IPS DF 6.9 (cell line): ENCODE results near the gene LDHAL6A.

ENCODE experiments used
- DNase-seq: peaks from one replicate; pipeline ENCODE4 v3.0.0-alpha.2; 2013; ENCODE audit warnings: low read depth, low spot score
- H3K27ac ChIP-seq: one replicate; pipeline ENCODE4 v1.5.1; 2013; ENCODE audit warnings: low read length, control low read depth
- H3K27me3 ChIP-seq: 2 replicates; pipeline ENCODE4 v1.6.1; 2013; ENCODE audit warnings: mild to moderate bottlenecking, low read length; ENCODE audit not compliant: control insufficient read depth, insufficient read depth
- H3K36me3 ChIP-seq: 2 replicates; pipeline ENCODE4 v1.6.1; 2013; ENCODE audit warnings: low read length; ENCODE audit not compliant: control insufficient read depth, insufficient read depth
- H3K4me1 ChIP-seq: 2 replicates; pipeline ENCODE4 v1.6.1; 2013; ENCODE audit warnings: low read length; ENCODE audit not compliant: control insufficient read depth, insufficient read depth
- H3K4me3 ChIP-seq: 2 replicates; pipeline ENCODE4 v1.5.1; 2013; ENCODE audit warnings: mild to moderate bottlenecking, low read length
- H3K9me3 ChIP-seq: 2 replicates; pipeline ENCODE4 v1.6.1; 2013; ENCODE audit warnings: low read length, inconsistent platforms; ENCODE audit not compliant: control insufficient read depth, insufficient read depth
- WGBS: extraction: QIAGEN DNeasy Blood & Tissue Kit; methylation state at CpG from one replicate; pipeline ENCODE4 v1.1.7; 2013; ENCODE audit warnings: mixed read lengths, missing lambda C conversion rate; ENCODE audit not compliant: insufficient read length, insufficient coverage; 5-methylcytosine and 5-hydroxymethylcytosine counted together

The LDHAL6A gene

DNA sequence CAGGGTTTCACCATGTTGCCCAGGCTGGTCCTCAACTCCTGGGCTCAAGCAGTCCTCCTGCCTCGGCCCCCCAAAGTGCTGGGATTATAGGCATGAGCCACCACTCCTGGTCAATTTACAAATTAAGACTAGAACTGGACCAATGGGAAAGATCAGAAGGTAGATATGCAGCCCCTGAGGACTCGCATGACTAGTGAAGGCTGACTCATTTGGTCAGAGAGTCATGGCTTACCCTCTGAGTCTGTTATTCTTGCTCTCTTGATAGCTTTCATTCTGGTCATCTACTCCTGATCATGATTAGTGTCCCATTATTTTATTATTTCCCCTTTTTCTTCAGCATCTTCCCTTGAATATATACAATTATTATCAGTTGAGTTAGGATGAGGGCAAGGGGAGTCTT, 2.7 kb upstream of the LDHAL6A start:
- DNase-seq = no peak
- Histone ChIP-seq H3K27me3 (no peaks in the 10 kb centered on the region), H3K9me3 (no peaks in the 10 kb centered on the region), H3K4me3 (no peak overlapping the region), H3K4me1 (no peaks in the 10 kb centered on the region), H3K36me3 (no peaks in the 10 kb centered on the region), H3K27ac (no peak overlapping the region)
- WGBS = no CpG with 5 or more reads among the region's 2 CpGs

DNA sequence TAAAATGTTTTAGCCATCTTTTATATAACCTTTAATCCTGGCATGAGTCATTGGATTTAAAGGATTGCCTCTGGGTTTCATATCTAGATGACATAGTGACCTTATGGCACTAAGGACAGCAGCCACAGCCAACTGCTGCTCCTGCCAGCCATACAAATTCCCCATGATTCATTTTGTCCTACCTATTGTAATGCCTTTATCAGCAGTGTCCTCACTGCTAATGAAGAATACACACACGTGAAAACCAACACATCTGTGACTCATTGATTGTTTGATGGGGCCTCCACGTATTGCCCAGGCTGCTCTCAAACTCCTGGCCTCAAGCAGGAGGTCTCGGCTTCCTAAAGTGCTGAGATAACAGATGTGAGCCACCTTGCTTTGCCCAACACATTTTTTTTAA, 1.8 kb downstream of the LDHAL6A start:
- H3K27me3 ChIP-seq = no peaks in the 10 kb centered on the region
- no peak overlapping the region for H3K4me3 ChIP-seq
- no CpG with 5 or more reads among the region's 3 CpGs for WGBS
- no peaks in the 10 kb centered on the region for H3K4me1 ChIP-seq
- DNase-seq = no peak
- H3K9me3 ChIP-seq = no peaks in the 10 kb centered on the region
- no peaks in the 10 kb centered on the region for H3K36me3 ChIP-seq
- H3K27ac ChIP-seq = no peak overlapping the region

DNA sequence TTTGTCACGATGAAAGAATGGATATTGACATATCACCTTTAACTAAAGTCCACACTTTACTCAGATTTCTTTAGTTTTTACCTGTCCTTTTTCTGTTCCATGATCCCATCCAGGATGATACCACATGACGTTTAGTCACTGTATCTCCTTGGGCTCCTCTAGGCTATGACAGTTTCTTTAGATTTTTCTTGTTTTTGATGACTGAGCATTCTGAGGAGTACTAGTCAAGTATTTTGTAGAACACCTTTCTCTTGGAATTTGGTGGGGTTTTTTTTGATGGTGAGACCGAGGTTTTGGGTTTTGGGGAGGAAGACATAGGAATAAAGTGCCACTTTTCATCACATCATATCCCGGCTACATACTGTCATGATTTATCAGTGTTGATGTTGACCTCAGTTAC, 4.0 kb downstream of the LDHAL6A start:
- Histone ChIP-seq H3K27ac (no peak overlapping the region), H3K4me1 (no peaks in the 10 kb centered on the region), H3K27me3 (no peaks in the 10 kb centered on the region), H3K4me3 (no peak overlapping the region), H3K36me3 (no peaks in the 10 kb centered on the region), H3K9me3 (no peaks in the 10 kb centered on the region)
- DNase-seq = no peak
- WGBS = no CpG with 5 or more reads among the region's 4 CpGs

DNA sequence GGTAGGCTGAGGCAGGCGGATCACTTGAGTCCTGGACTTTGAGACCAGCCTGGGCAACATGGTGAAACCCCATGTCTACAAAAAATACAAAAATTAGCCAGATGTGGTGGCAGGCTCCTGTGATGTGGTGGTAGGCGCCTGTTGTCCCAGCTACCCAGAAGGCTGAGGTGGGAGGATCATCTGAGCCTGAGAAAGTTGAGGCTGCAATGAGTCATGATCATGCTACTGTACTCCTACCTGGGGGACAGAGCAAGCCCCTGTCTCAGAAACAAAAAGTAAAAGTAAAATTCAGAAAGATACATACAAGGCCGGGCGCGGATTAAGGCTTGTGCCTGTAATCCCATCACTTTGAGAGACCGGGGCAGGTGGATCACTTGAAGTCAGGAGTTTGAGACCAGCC, 6.3 kb downstream of the LDHAL6A start:
- no peak for DNase-seq
- WGBS = no CpG with 5 or more reads among the region's 6 CpGs
- Histone ChIP-seq H3K27me3 (no peaks in the 10 kb centered on the region; the same call in 1 of the 2 replicates), H3K27ac (no peak overlapping the region), H3K9me3 (no peaks in the 10 kb centered on the region), H3K36me3 (no peaks in the 10 kb centered on the region), H3K4me1 (no peaks in the 10 kb centered on the region), H3K4me3 (no peak overlapping the region)

DNA sequence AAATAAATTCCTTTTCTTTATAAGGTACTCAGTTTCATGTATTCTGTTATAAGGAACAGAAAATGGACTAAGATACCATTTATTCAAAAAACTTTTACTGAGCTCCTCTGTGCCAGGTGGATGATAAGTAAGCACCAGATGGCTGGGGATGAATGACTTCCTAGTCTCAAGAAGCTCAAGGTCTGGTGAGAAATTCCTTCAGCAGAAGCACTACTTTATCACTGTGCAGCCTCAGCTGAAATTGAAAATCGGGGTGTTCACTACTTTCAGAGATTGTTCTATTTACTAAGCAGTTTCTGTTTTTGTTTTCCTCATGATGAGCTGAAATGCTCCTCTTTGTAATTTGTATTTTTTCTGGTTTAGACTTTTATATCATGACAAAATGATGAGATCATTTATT, 7.8 kb downstream of the LDHAL6A start:
- Histone ChIP-seq H3K4me3 (no peak overlapping the region), H3K9me3 (no peaks in the 10 kb centered on the region), H3K27ac (no peak overlapping the region), H3K36me3 (no peaks in the 10 kb centered on the region), H3K27me3 (no peaks in the 10 kb centered on the region; the same call in 1 of the 2 replicates), H3K4me1 (no peaks in the 10 kb centered on the region)
- no CpG with 5 or more reads among the region's 1 CpG for WGBS
- DNase-seq = no peak

DNA sequence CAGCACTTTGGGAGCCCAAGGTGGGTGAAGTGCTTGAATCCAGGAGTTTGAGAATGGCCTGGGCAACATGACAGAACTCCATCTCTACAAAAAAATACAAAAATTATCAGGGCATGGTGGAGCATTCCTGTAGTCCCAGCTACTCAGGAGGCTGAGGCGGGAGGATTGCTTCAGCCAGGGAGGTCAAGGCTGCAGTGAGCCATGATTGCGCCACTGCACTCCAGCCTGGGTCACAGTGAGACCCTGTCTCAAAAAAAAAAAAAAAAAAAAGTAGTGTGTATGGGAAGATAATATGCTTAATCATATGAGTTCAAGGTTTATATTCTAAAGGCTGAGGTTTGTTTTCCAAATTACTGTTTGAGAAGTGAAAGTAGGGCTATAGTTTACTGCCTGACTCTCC, 10.7 kb downstream of the LDHAL6A start:
- H3K4me3 ChIP-seq = no peak overlapping the region
- no peaks in the 10 kb centered on the region for H3K9me3 ChIP-seq
- no peaks in the 10 kb centered on the region for H3K4me1 ChIP-seq
- H3K36me3 ChIP-seq = no peaks in the 10 kb centered on the region
- no CpG with 5 or more reads among the region's 2 CpGs for WGBS
- H3K27me3 ChIP-seq = no peaks in the 10 kb centered on the region; the same call in 1 of the 2 replicates
- H3K27ac ChIP-seq = no peak overlapping the region
- no peak for DNase-seq

DNA sequence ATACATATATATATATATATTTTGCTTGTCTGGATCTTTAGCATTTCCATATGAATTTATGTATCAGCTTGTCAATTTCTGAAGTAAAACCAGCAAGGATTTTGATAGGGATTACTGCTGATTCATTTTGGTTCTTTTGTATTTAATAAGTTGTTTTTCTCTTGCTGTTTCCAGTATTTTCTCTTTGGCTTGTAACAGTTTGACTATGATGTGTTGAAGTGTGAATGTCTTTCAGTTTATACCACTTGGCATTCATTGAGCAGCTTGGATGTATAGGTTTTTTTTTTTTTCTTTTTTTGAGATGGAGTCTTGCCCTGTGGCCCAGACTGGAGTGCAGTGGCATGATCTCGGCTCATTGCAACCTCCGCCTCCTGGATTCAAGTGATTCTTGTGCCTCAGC, 12.4 kb downstream of the LDHAL6A start:
- WGBS = no CpG with 5 or more reads among the region's 2 CpGs
- DNase-seq = no peak
- Histone ChIP-seq H3K9me3 (no peaks in the 10 kb centered on the region), H3K4me1 (no peaks in the 10 kb centered on the region), H3K4me3 (no peak overlapping the region), H3K27me3 (no peaks in the 10 kb centered on the region; the same call in 1 of the 2 replicates), H3K36me3 (no peaks in the 10 kb centered on the region), H3K27ac (no peak overlapping the region)

DNA sequence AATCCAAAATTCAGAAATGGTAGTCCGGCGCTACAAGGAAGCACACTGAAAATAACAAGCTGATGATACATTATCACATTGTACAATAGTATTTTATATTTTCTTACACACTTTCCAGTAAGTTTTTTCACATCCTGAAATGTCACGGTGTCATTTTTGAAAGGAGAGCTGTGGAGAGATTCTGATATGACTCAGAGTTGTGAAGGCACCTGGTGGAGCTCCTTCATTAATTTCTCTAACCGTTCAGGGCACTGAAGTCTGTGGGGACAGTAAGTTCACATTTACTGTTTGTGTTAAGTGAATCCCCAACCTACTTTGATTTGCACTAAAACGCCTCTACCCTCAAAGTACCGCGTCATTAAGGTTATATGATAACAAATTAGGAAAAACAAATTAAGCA, 13.3 kb downstream of the LDHAL6A start:
- WGBS = no CpG with 5 or more reads among the region's 7 CpGs

DNA sequence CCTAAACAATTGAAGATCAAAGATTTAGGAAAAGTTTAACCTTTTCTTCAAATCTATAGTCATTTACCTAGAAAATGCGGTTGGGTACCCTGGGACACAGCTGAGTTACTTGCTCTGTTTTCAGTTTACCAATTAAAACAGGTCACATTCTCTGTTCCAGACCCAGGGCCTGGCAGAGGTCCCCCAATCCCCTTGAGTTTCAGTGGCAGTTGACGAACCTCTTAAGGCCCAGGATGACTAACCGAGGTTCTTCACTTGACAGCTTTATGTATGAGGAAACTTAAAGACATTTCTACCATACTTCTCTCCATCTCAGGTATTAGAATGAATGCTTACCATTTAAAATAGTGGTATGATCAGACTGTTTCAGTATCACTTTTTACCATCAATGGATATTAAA, 16.3 kb downstream of the LDHAL6A start:
- Histone ChIP-seq H3K4me3 (no peak overlapping the region), H3K36me3 (no peaks in the 10 kb centered on the region), H3K9me3 (no peaks in the 10 kb centered on the region), H3K4me1 (no peaks in the 10 kb centered on the region), H3K27me3 (no peaks in the 10 kb centered on the region), H3K27ac (no peak overlapping the region)
- no peak for DNase-seq
- WGBS = no CpG with 5 or more reads among the region's 3 CpGs

More for the DNA sequence above, 13.3 kb downstream of the LDHAL6A start:
- no peak for DNase-seq
- no peaks in the 10 kb centered on the region for H3K36me3 ChIP-seq
- H3K4me3 ChIP-seq = no peak overlapping the region
- no peaks in the 10 kb centered on the region for H3K9me3 ChIP-seq
- H3K27ac ChIP-seq = no peak overlapping the region
- H3K4me1 ChIP-seq = no peaks in the 10 kb centered on the region
- no peaks in the 10 kb centered on the region; the same call in 1 of the 2 replicates for H3K27me3 ChIP-seq

DNA sequence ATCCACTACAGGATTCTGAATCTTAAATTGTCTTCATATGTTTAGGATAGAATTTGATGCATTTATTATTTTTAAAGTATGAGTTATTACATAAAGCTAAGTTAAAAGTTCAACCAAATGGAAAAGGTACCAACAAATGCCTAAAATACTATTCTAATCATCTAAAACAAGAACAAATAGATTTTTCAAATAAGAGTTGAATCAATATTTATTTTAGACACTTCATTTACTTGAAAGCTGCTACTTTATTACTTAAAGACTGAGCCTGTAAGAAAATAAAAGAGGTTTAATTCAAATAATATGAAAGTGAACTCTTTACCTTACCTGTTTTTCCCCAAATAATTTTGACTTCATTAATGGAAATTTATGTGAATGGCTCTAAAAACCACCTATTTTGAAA, 16.9 kb downstream of the LDHAL6A start:
- no peaks in the 10 kb centered on the region for H3K9me3 ChIP-seq
- H3K4me3 ChIP-seq = no peak overlapping the region
- H3K27ac ChIP-seq = no peak overlapping the region
- no peaks in the 10 kb centered on the region for H3K27me3 ChIP-seq
- no peaks in the 10 kb centered on the region for H3K4me1 ChIP-seq
- DNase-seq = no peak
- no peaks in the 10 kb centered on the region for H3K36me3 ChIP-seq

DNA sequence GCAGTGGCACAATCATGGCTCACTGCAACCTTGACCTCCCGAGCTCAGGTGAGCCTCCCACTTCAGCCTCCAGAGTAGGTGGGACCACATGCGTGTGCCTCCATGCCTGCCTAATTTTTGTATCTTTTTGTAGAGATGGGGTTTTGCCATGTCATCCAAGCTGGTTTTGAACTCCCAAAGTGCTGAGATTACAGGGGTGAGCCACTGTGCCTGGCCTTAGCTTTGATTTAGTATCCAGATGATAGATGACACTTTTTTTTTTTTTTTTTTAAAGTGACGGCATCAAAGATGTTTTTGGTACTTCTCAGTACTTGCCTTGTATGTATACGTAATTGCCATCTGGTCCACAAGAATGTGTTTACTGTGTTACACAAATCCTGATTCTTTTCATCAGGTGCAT, 23.4 kb downstream of the LDHAL6A start:
- WGBS = no CpG with 5 or more reads among the region's 4 CpGs
- H3K27me3 ChIP-seq = no peaks in the 10 kb centered on the region
- no peaks in the 10 kb centered on the region for H3K4me1 ChIP-seq
- H3K4me3 ChIP-seq = no peak overlapping the region
- H3K9me3 ChIP-seq = no peaks in the 10 kb centered on the region
- H3K27ac ChIP-seq = no peak overlapping the region
- no peak for DNase-seq
- H3K36me3 ChIP-seq = peaks cover 16% of the 10 kb centered on the region; the same call in 1 of the 2 replicates
